Liver (tissue), 3 donors: ENCODE data around the gene SLC8A1.

Experiments used
- FOXA1 ChIP-seq: IDR thresholded peaks from 2 replicates; pipeline ENCODE4 v1.6.1; 2016; ENCODE audit warnings: antibody characterized with exemption
- GABPA ChIP-seq, 2 donors: IDR thresholded peaks in 1 of 2; conservative IDR thresholded peaks in 1 of 2; 2 replicates each; pipeline ENCODE4 v1.6.1; 2016; ENCODE audit warnings: antibody characterized with exemption in 2 of 2, mild to moderate bottlenecking in 1 of 2, moderate library complexity in 1 of 2
- JUND ChIP-seq, 2 donors: IDR thresholded peaks; 2 replicates each; pipeline ENCODE4 v1.6.1; 2016; ENCODE audit warnings: antibody characterized with exemption in 2 of 2
- TF ChIP-seq, protein P1 (sequence below): fragments of 150-350 bp; IDR thresholded peaks from 2 replicates; pipeline ENCODE4 v1.5.1; 2017; ENCODE audit warnings: improper control_type of control experiment, low read depth, low read length; ENCODE audit not compliant: missing input control
- TF ChIP-seq, protein P2 (sequence below): IDR thresholded peaks from 2 replicates; pipeline ENCODE4 v1.6.1; 2016; ENCODE audit warnings: antibody characterized with exemption, mild to moderate bottlenecking
- donor health status: healthy.
- donor health status: healthy.

DNA sequence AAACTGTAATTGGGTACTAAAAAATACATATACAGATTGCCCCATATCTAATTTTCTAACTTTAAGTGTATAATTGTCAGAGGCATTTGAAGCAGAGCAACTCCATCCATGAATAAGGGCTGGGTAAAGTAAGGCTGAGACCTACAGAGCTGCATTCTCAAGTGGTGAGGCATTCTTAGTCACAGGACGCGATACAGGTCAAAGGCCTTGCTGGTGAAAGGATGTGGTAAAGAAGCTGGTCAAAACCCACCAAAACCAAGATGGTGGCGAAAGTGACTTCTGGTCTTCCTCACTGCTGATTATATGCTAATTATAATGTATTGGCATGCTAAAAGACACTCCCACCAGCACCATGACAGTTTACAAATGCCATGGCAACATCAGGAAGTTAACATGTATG, 50.0 kb downstream of the SLC8A1 start:
- no peak for TF ChIP-seq FOXA1
- TF ChIP-seq GABPA (IDR thresholded peaks at IDR 0.05 in 1 of 2, conservative IDR thresholded peaks at IDR 0.05 in 1 of 2) = no peak
- TF ChIP-seq, protein P1, sequence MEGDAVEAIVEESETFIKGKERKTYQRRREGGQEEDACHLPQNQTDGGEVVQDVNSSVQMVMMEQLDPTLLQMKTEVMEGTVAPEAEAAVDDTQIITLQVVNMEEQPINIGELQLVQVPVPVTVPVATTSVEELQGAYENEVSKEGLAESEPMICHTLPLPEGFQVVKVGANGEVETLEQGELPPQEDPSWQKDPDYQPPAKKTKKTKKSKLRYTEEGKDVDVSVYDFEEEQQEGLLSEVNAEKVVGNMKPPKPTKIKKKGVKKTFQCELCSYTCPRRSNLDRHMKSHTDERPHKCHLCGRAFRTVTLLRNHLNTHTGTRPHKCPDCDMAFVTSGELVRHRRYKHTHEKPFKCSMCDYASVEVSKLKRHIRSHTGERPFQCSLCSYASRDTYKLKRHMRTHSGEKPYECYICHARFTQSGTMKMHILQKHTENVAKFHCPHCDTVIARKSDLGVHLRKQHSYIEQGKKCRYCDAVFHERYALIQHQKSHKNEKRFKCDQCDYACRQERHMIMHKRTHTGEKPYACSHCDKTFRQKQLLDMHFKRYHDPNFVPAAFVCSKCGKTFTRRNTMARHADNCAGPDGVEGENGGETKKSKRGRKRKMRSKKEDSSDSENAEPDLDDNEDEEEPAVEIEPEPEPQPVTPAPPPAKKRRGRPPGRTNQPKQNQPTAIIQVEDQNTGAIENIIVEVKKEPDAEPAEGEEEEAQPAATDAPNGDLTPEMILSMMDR = no peak
- TF ChIP-seq JUND (IDR thresholded peaks at IDR 0.05) = no peak
- TF ChIP-seq, protein P2, sequence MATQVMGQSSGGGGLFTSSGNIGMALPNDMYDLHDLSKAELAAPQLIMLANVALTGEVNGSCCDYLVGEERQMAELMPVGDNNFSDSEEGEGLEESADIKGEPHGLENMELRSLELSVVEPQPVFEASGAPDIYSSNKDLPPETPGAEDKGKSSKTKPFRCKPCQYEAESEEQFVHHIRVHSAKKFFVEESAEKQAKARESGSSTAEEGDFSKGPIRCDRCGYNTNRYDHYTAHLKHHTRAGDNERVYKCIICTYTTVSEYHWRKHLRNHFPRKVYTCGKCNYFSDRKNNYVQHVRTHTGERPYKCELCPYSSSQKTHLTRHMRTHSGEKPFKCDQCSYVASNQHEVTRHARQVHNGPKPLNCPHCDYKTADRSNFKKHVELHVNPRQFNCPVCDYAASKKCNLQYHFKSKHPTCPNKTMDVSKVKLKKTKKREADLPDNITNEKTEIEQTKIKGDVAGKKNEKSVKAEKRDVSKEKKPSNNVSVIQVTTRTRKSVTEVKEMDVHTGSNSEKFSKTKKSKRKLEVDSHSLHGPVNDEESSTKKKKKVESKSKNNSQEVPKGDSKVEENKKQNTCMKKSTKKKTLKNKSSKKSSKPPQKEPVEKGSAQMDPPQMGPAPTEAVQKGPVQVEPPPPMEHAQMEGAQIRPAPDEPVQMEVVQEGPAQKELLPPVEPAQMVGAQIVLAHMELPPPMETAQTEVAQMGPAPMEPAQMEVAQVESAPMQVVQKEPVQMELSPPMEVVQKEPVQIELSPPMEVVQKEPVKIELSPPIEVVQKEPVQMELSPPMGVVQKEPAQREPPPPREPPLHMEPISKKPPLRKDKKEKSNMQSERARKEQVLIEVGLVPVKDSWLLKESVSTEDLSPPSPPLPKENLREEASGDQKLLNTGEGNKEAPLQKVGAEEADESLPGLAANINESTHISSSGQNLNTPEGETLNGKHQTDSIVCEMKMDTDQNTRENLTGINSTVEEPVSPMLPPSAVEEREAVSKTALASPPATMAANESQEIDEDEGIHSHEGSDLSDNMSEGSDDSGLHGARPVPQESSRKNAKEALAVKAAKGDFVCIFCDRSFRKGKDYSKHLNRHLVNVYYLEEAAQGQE = no peak
